ENCODE results near the gene RPRML.
"Not testable (repeated sequence)": the region's sequence is repeated elsewhere in the genome, so short reads cannot be mapped to it uniquely, and the experiment has no call there.

The RPRML gene

DNA sequence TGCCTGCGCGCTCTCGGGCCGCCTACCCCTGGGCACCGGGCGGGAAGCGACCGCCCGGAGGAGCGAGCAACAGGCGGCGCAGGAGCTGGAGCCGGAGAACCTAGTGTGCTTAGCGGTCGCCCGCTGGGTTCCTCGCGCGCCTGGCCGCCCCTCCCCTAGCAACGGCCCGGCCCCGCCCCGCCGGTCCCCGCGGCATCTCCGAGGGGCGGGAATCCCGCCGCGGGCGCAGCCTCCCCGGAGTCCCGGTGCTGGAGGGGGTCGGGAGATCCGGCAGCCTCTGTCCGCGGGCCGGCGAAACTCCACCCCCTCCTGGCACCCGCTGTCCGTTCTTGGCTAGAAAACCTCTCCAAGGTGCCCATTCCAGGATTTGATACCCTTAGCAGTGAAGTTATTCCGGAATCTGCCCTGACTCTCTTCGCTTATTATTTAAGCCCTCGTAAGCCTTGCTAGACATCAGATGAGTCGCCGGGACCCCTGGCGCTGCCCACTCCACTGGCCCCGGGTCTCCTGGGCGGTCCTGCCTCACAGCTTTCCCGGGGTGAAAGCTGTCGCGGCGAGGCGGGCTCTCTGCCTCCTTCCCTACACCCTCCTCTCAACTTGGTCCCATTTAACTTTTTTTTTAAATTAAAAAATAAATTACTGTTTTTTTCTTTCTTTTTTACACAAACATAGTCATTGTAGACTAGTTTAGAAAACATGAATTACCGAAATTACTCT is at the start of gene RPRML:
RPRML (minus strand) TSS at position 107 of the 717 bp plus-strand sequence. CDS start 246 bp downstream, outside the sequence.
- DNase-seq (ENCODE audit: low read depth): no peak

- DNase-seq (ENCODE audit: low read depth): not testable (repeated sequence)
These were observed 37.9 kb upstream of the RPRML start for GRCh38 chr17:47016966-47017365.

DNA sequence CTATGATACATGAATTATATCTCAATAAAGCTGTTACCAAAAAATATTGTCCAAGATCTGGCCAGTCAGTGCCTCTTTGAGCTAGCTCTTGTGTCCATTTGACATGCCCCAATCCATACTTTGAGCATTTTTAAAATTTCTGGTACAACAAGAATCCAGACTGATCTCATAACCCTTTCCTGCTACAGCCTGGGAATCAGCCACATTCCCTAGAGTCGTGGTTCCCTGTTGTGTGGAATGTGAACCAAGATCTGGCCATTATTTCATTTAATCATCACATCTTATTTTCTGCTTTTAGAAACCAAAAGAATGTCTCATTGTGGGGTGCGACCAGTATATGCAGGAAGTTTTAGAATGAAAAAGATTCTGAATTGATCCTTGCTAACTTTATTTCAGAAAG is 34.3 kb upstream of the RPRML start:
- DNase-seq (ENCODE audit: low read depth): no peak

- DNase-seq (ENCODE audit: low read depth): no peak
These were observed 33.4 kb upstream of the RPRML start for GRCh38 chr17:47012457-47012856.

GRCh38 chr17:47009759-47010594 is 30.9 kb upstream of the RPRML start:
- no peak for DNase-seq (ENCODE audit: low read depth)

DNA sequence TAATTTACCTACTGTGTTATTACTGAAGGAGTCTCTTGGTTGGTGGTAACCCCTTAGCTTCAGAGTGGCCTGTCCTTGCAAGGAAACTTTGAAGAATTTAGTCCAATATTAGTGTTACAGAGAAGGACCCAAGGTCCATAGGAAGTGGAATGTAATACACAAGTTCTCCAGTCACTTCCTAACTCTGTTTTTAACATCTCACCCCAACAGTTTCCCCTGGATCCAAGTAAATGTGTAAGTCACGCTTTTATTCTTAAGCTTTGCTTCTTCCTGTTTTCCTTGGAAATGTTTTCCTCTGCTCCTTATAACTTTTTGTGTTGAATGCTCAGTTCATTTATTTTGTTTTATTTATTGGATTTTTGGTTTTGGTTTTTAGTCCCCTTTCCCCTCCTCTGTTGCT is 25.9 kb upstream of the RPRML start:
- no peak for DNase-seq (ENCODE audit: low read depth)

- DNase-seq (ENCODE audit: low read depth): not testable (repeated sequence)
These were observed 24.8 kb upstream of the RPRML start for GRCh38 chr17:47003864-47004263.

DNA sequence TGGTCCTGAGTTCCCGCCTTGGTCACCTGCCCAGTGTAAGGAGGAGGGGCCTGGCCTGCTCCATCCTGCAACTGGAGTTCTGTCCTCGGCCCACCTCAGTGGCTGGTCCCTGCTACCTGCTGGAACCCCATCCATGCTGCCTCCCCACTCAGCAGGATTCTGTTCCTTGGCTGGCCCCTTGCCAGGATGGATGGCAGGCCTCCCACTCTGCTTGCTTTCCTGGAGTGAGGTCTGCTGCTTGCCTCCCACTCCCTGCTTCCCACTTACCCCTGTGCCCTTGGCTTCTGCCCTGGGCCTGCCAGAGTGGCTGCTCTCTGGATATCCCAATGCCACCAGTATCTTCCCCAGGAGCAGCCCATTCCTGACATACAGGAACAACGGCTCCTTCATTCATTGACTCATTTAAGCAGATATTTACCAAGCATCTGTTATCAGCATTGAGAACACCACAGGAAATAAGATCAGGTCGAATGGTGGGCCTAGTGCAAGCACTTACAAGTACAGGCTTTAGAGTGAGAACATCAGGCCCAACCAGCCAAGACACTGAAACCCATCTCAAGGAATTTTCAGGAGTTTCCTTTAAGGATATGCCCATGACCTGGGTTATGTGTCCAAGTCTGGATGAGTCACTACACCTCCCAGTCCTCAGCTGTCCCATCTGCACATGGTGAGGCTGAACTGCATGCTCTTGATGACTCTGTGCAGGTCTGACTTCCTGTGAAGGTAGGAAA is 17.0 kb upstream of the RPRML start:
- no peak for DNase-seq (ENCODE audit: low read depth)

GRCh38 chr17:46994993-46995392 is 15.9 kb upstream of the RPRML start:
- DNase-seq (ENCODE audit: low read depth): no peak

DNA sequence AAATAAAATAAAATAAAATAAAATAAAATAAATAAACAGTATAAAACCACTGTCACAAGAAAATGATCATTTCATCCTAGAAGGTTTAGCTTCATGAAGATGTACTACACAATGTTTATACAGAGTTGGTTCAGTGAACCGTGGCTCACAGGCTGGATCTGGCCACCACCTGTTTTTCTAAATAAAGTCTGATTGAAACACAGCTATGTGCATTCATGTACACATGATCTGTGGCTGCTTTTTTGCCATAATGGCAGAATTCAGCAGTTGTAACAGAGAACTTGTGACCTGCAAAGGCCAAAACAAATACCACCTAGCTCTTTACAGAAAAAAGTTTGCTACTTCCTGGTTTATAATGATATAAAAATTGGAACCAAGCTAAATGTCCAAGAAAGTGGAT is 12.6 kb upstream of the RPRML start:
- no peak for DNase-seq (ENCODE audit: low read depth)

DNA sequence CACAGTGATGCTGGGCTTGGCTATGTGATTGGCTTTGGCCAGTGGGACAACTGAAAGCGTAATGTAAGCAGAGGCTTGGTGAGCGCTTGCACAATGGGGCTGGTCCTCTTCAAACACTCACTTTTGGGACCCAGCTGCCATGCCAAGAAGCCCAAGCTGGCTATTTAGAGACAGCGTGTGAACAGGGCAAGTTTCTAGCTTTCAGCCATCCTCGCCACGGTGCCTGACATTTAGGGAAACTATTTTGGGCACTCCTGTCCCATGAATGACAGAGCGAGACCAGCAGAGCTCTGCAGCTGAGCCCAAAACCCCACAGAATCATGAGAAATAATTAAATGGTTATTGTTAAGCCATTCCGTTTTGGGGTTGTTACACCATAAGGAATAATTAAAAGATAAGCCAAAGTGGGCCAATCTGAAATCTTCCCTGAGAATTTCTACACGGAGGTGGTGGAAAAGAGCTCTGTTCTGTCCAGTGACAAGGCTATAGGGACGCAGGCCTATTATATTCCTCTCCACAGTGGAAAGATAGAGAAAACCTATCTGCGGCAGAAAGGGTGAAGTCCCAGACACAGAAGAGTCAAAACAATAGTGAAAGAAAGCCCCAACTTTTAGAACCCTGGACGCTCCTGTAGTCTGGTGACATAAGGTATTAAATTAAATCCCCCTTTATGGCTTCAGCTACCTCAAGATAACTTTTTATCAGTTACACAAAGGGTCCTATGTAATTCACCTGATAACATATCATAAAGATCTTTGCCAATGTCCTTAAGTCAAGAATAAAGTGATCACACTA is 10.8 kb upstream of the RPRML start:
- no peak for DNase-seq (ENCODE audit: low read depth)

- DNase-seq (ENCODE audit: low read depth): not testable (repeated sequence)
These were observed 8.9 kb upstream of the RPRML start for GRCh38 chr17:46987927-46988326.

- no peak for DNase-seq (ENCODE audit: low read depth)
These were observed 7.3 kb upstream of the RPRML start for GRCh38 chr17:46986366-46986765.

DNA sequence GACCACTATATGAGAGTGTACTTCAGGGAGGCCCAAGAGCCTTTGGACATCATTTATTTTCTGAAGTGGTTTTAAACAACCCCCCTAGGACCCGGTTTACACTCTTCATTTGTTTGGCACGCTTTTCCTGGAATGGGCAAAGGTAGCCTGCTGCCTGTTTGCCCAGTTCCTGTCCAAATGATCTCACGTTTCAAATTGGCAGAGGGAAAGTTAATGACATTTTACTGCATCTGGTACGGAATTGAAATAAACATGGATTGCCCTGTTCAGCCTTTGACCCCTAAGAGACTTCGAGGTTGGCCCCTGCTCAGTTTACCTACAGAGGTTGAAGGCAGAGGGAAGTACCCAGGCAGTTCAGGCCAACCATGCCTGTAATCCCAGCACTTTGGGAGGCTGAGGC is 5.8 kb upstream of the RPRML start:
- DNase-seq (ENCODE audit: low read depth): no peak

GRCh38 chr17:46984341-46984740 is 5.3 kb upstream of the RPRML start:
- no peak for DNase-seq (ENCODE audit: low read depth)

GRCh38 chr17:46983782-46984181 is 4.7 kb upstream of the RPRML start:
- DNase-seq (ENCODE audit: low read depth): no peak

GRCh38 chr17:46982577-46982976 is 3.5 kb upstream of the RPRML start:
- no peak for DNase-seq (ENCODE audit: low read depth)

DNA sequence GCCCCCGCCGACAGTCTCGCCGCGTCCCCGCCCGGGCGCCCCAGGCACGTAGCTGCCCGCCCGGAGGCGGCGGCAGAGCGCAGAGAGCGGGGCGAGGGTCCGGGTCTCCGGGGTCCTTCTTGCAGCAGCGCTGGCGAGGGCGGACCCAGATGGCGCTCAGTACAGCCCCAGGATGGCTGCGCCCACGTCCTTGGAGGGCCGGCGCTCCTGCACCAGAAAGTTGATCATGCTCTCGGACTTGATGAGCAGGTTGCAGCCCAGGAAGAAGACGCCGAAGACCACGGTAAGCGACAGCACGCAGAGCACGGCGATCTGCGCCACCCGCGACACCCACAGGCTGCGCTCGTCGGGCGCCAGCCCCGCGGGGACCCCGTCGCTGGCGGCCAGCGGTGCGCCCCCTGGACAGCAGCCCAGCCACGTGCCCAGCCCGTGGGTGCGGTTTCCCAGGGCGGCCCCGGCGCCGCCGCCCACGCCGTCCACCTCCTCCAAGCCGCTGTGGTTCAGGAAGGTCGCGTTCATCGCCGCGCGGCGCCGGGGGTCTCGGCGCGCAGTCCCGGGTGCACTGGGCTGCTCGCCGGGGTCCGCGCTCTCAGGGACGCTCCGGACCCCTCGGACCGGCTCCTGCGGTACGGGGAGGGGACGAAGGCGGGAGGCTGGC is 435 bp downstream of the RPRML start:
- DNase-seq (ENCODE audit: low read depth): no peak

DNA sequence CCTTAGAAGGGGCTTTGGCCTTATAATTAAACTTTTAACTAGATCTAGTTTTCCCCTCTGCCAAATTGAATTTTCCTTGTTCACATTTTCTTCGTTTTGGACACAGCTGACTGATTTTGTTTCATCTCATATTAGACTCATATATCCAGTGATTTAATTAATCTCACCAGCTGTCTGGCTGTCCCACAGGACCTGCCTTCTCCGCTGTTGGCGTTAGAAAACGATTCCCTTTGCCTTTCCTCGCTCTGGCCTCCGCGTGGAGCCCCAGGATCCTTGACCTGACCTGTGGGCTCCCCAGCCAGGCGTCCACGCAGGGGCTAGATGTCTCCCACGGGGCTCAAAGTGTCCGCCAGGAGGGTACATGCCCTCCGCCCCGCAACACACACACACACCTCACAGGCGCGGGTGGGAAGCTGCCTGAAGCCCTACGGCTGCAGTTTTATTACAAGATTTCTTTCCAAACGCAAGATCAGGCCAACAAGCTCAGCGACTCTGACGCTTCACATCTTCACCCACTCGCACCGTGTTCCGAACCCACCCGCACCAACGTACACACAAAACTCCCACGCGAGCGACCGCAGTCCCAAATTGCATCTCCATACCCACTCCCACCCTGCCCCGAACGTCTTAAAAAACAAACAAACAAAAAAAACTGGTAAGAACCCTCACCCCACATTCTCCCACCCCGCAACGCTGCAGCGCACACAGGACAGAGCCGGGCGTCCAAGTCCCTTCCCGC is 1.1 kb downstream of the RPRML start:
- no peak for DNase-seq (ENCODE audit: low read depth)

DNA sequence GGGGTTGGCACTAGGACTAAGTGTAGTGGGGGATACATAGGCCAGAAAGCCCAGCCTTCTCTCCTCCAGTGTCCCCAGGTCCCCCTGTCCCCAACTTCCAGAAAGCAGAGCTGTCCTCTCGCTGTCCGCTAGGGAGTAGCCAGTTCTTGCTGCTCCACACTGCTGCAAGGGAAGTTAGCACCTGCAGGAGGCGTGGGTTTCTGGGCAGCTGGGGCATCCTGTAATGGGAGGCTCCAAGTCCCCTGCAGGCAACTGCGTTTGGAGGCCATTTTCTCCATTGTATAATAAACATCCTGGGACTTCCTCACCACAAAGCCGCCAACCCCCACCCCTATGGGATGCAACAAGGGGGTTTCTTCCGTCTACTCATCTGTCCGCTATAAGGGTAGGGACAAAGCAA is 1.7 kb downstream of the RPRML start:
- DNase-seq (ENCODE audit: low read depth): no peak

Measured in fibroblast of gingiva (primary cell).